Islet of Langerhans (tissue), 1 donor: ENCODE measurements around the gene GPR50.
A peak's percentile ranks its signal among the peaks of the same experiment; 100 is the strongest.

Experiments
- FAIRE-seq: peaks from one replicate; lab custom pipeline; 2011; peaks lifted over from hg19 to GRCh38; lab: Jason Lieb, UNC

Gene GPR50

DNA sequence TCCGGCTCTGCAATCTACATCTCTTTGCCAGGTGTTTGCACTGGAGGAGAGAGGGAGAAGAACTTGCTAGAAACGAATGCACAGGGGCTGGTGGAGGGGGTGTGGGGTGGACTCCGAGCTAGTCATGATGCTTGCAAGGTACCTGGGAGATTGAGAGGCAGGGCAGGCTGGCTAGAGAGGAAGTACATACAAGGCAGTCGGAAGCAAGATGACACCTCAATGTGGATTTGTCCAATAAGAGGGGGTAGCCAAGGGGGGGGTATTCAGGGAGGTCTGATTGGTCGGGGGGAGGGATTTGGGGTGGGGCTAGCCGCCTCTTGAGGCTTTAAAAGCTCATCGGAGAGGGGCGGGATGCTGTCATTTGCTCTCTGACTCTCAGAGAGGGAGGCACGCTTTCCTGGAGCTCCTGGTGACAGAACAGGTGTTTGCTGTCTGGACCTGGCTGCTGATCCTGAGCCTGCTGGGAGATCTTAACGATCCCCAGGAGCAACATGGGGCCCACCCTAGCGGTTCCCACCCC lies at the start of gene GPR50:
GPR50 (plus strand) TSS at position 354 of the 520 bp plus-strand sequence; CDS start at position 492, 138 bp downstream.
- FAIRE-seq = no peak

- no peak for FAIRE-seq
Observed at GRCh38 chrX:151132531-151132930, 43.9 kb upstream of the GPR50 start.

DNA sequence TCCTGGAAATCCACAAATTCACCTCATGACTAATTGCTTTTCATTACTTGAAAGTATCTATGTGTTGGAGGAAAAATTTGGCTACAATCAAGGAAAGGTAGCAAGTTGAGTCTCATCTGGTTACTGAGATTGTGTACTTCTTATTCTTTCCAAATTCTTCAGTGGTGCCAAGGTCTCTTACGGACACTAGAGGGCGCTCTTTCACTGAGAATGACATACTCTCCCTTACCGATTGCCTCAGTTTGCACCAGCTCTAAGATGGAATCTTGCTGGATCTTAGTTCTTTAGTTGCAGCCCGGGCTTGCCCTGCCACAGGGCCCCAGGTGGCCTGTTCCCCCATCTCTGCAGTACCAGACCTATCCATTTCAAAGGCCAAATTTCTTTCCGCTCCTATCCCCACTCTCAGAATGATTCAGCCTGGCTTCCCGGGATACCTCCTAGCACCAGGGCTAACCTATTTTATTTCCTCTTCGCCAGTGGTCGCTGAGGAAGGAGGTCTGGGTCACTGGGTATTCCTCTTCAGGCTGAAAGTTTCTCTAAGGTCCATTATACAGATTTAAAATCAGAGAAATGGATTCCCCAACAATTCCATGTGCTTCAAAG lies 24.6 kb upstream of the GPR50 start:
- peak; percentile 96 for FAIRE-seq

DNA sequence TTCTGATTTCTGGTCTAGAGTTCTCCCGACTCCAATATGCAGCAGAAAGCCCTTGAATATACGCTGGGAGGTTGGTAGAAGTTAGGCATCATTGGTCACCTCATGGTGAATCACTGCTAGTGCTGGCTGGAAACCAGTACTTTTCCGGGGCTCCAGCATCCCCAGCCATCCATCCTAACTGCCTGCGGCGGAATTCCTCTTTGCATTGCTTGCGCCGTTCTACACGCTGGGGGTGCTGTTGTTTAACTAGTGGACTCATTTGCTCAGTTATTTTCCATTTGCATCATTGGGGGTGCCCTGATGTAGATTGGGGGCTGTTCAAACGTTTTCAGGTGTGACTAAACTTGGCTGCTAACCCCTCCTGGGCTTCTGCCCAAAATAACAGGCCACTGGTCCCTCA lies 23.3 kb upstream of the GPR50 start:
- no peak for FAIRE-seq

- no peak for FAIRE-seq
Observed at GRCh38 chrX:151153667-151154066, 22.7 kb upstream of the GPR50 start.

GRCh38 chrX:151155234-151155633 lies 21.1 kb upstream of the GPR50 start:
- no peak for FAIRE-seq

GRCh38 chrX:151161690-151162089 lies 14.7 kb upstream of the GPR50 start:
- FAIRE-seq = no peak

- no peak for FAIRE-seq
Observed at GRCh38 chrX:151167791-151168345, 8.5 kb upstream of the GPR50 start.

DNA sequence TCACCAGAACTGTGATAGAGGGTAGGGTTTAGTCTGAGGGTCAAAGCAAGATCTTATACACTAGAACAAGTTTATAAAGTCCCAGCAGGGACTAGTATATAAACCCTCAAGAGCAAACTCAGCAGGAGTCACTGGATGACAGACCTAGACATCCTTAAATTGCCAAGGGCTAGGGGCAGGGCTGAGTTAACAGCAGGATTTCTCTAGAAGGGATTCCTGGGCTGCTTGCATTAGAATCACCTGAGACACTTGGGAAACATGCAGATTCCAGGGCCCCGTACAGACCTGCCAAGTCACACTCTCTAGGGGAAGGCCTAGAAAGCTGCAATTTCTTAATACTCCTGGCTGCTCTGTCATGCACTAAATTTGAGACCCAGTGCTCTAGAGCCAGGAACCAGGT lies 6.6 kb upstream of the GPR50 start:
- FAIRE-seq = no peak

DNA sequence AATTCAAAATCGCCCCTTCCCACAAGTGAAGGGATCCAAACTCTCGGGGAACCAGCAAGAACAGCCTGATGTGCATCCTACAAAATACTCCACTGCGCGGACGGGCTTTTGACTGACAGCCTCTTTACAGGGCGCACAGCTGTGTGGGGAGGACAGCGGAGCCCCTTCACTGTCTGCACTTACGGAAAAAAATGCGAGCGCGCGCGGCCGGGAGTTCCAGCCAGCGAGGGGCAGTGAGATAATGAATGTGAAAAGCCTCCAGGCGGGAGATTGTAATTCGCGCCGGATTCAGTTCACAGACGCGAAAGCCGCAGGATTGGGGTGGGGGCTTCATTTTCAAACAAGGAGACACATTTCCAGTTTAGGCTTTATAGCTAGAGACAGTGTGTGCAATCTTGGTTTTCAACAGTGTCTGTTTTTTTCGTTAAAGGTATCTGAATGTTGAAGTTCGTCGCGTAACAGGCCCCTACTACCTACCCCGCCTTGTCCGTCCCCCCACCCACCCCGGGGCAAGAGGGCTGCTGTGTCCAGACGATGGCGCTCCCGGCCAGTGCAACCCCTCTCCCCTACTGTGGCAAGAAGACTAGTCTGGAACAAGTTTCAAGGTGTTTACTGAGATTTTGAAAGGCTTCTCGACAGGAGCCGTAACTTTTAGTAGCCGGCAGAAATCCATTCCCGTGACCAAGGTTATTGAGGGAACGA lies 1.7 kb upstream of the GPR50 start:
- no peak for FAIRE-seq

DNA sequence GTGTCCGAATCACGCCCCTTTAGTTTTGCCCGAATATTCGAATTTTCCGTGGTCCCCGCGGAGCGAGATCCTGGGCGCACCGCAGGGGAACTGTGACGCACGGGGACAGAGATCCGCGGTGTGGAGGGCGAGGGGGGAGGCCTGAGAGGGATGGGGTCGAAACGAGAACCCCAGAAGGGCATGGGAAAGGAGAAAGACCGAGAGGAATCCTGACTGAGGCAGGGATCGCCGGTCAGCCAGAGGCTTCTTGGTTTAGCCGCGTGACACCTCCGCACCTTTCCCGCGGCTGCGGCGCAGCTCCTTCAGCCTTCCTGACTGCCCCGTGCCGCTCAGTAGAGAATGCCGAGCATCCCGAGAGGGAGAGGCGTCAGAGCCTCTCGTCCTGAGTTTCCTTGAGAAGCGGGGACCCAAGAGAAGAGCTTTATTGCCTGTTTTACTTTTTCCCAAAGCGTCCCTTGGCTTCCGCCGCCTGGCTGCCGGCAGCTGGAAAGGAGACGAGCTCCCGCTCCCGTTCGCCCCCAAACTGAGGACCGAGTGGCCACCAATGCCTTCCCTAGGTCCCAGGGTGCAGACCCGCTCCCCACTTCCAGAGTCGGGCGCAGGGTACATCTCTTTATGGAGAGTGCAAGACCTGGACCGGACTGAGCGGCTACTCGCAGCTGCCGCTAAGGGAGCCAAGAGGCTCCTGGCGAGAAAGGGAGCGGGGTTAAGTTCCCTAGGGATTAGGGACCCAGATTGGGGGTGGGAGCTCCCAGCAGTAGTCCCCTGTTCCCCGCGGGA lies 911 bp upstream of the GPR50 start:
- FAIRE-seq = no peak

DNA sequence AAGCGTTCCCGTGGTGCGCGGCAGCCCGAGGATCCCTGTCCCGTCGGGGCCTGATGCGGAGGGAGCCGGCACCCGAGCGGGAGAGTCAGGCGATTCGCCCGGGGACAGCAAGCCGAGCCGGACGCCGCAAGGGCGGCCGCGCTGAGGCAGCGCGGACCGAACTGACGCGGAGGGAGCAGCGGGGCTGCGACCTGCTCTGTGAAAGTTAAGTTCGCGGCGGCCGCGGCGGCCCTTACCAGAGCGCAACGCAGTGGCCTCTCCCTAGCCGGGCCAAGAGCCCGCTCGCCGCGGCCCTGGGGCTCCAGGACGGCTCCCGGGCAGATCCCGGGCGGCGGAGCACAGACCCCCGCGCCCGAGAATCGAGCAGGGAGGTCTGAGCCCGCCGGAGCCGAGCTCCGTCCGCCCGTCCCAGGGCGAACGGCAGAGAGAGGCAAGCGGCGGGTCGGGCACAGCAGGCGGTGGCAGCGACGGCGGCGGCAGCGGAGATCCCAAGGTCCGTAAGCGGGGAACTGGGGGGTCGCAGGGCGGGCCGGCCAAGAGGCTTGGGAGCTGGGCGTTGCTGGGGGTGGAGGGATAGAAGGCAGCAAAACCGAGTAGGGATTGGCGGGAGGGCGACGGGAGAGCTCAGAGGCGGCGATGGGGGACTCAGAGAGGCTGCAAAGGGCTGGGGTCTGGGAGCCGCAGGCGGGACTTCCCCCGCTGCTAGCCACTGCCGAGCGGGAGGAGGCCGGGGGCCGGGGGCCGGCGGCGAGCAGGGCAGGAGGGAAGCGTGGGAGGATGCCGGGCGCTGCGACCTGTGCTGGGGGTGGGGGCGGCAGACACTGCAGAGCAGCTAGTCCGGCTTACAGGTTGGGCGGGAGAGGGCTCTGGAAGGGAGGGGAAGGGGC lies 1.0 kb downstream of the GPR50 start:
- no peak for FAIRE-seq

GRCh38 chrX:151178746-151179145 lies 2.4 kb downstream of the GPR50 start:
- no peak for FAIRE-seq

- FAIRE-seq = no peak
Observed at GRCh38 chrX:151180400-151180799, 4.0 kb downstream of the GPR50 start.

- FAIRE-seq = no peak
Observed at GRCh38 chrX:151181088-151181487, 4.7 kb downstream of the GPR50 start.

GRCh38 chrX:151183233-151183753 lies 6.9 kb downstream of the GPR50 start:
- no peak for FAIRE-seq

GRCh38 chrX:151183912-151184565 lies 7.7 kb downstream of the GPR50 start:
- FAIRE-seq = no peak

GRCh38 chrX:151184705-151185104 lies 8.3 kb downstream of the GPR50 start:
- no peak for FAIRE-seq

DNA sequence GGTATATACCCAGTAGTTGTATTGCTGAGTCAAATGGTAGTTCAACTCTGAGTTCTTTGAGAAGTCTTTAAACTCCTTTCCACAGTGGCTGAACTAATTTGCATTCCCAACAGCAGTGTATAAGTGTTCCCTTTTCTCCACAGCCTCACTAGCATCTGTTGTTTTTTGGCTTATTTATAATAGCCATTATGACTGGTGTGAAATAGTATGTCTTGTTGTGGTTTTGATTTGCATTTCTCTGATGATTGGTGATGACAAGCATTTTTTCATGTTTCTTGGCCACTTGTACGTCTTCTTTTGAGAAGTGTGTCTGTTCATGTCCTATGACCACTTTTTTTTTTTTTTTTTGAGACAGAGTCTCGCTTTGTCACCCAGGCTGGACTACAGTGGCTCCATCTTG lies 30.5 kb downstream of the GPR50 start:
- no peak for FAIRE-seq

DNA sequence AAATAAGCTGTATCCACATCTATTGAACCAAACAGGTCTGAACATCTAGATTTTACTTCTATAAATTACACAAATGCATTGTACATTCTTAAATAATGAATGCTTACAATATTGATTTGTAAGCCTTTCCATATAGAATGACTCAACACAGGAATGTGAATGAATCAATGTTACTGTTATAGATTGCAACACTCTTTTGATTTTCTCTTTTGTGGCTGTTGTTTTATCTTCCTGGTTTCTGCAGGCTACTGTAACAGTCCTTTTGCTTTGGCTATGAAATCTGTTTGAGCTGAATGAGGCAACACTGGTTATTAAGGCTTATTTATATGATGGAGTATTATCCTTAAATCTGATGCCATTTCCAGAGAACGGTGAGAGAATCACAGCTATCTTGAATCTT lies 49.5 kb downstream of the GPR50 start:
- no peak for FAIRE-seq

DNA sequence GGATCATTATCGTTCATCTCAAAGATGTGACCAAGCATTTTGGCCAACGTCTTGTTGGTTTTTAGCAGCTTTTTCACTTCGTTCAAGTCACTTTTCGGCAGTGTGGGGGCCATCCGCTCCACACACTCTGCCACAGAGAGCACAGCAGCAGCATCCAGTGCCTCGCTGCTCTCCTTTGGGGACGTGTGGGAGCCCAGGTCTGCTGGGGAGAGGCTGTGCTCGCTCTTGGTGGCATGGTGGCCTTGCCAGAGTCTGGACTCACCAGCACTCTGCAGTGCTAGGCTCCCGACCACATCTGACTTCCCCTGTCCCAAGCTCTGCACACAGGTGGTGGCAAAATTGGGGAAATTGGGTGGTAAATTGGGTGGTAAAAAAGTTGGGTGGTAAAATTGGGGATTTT lies 50.6 kb downstream of the GPR50 start:
- FAIRE-seq = no peak
